WTC11 (cell line): ENCODE measurements around the gene DEFB121.

Experiments
- CREB1 ChIP-seq: sonication (generic); formaldehyde crosslinking; IDR thresholded peaks from 2 replicates; pipeline ENCODE4 v1.8.0; 2023; ENCODE audit warnings: mild to moderate bottlenecking, missing genetic modification reagents
- ESRRA ChIP-seq: sonication (generic); formaldehyde crosslinking; IDR thresholded peaks from 2 replicates; pipeline ENCODE4 v1.8.1; 2022; ENCODE audit warnings: mild to moderate bottlenecking, missing genetic modification reagents, borderline replicate concordance
- FOXJ3 ChIP-seq: sonication (generic); formaldehyde crosslinking; IDR thresholded peaks from 2 replicates; pipeline ENCODE4 v1.9.0; 2021; ENCODE audit warnings: missing genetic modification reagents, mild to moderate bottlenecking, borderline replicate concordance
- TEAD4 ChIP-seq: sonication (generic); formaldehyde crosslinking; IDR thresholded peaks from 2 replicates; pipeline ENCODE4 v1.8.0; 2022; ENCODE audit warnings: mild to moderate bottlenecking, missing genetic modification reagents
- TP53 ChIP-seq: sonication (generic); formaldehyde crosslinking; IDR thresholded peaks from 2 replicates; pipeline ENCODE4 v1.8.1; 2023; ENCODE audit warnings: mild to moderate bottlenecking, missing genetic modification reagents
- ZNF121 ChIP-seq: sonication (generic); formaldehyde crosslinking; IDR thresholded peaks from 2 replicates; pipeline ENCODE4 v1.8.0; 2023; ENCODE audit warnings: missing genetic modification reagents
- ZNF317 ChIP-seq: sonication (generic); formaldehyde crosslinking; IDR thresholded peaks from 2 replicates; pipeline ENCODE4 v1.8.1; 2023; ENCODE audit warnings: low read depth, mild to moderate bottlenecking, moderate library complexity, missing genetic modification reagents, borderline replicate concordance
- TF ChIP-seq, protein P1 (sequence below): fragments of 200-600 bp; IDR thresholded peaks from 2 replicates; pipeline ENCODE4 v1.8.0; 2022; ENCODE audit warnings: antibody characterized with exemption
- TF ChIP-seq, protein P2 (sequence below): sonication (generic); formaldehyde crosslinking; IDR thresholded peaks from 2 replicates; pipeline ENCODE4 v1.8.1; 2023; ENCODE audit warnings: mild to moderate bottlenecking, missing genetic modification reagents, borderline replicate concordance
- TF ChIP-seq, protein P3 (sequence below): sonication (generic); formaldehyde crosslinking; IDR thresholded peaks from 2 replicates; pipeline ENCODE4 v1.8.0; 2022; ENCODE audit warnings: mild to moderate bottlenecking, missing genetic modification reagents
- TF ChIP-seq, protein P4 (sequence below): sonication (generic); formaldehyde crosslinking; IDR thresholded peaks from 2 replicates; pipeline ENCODE4 v1.8.0; 2023; ENCODE audit warnings: missing genetic modification reagents, mild to moderate bottlenecking, borderline replicate concordance
- TF ChIP-seq, protein P5 (sequence below): sonication (generic); formaldehyde crosslinking; IDR thresholded peaks from 2 replicates; pipeline ENCODE4 v1.8.1; 2023; ENCODE audit warnings: mild to moderate bottlenecking, missing genetic modification reagents

DNA sequence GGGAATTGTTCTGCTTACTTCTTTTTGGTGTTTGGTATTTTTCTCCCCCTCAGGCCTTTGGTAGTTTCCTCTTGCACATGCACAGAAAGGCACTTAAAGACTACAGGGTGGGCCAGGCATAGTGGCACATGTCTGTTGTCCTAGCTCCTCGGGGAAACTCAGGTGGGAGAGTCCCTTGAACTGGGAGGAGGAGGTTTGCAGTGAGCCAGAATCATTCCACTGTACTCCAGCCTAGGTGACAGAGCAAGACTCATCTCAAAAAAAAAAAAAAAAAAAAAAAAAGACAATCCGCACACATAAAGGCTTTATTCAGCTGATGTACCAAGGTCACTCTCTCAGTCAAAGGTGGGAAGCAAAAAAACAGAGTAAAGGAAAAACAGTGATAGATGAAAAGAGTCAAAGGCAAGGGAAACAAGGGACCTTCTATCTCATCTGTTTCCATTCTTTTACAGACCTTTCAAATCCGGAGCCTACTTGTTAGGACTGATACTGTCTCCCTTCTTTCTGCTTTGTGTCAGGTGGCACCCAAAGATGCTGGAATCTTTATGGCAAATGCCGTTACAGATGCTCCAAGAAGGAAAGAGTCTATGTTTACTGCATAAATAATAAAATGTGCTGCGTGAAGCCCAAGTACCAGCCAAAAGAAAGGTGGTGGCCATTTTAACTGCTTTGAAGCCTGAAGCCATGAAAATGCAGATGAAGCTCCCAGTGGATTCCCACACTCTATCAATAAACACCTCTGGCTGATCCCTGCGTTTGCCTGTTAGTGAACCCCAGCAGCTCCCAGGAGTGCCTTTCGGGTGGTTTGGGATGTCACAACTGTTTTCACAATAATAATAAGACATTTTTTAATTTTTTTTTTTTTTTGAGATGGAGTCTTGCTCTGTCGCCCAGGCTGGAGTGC is 43.7 kb upstream of the DEFB121 start:
- TF ChIP-seq FOXJ3 (CRISPR knock-in tag) (no peak), TEAD4 (CRISPR knock-in tag) (no peak), TP53 (CRISPR knock-in tag) (no peak), CREB1 (no peak), ESRRA (CRISPR knock-in tag) (no peak), ZNF121 (CRISPR knock-in tag) (no peak), ZNF317 (no peak)
- TF ChIP-seq, protein P1, sequence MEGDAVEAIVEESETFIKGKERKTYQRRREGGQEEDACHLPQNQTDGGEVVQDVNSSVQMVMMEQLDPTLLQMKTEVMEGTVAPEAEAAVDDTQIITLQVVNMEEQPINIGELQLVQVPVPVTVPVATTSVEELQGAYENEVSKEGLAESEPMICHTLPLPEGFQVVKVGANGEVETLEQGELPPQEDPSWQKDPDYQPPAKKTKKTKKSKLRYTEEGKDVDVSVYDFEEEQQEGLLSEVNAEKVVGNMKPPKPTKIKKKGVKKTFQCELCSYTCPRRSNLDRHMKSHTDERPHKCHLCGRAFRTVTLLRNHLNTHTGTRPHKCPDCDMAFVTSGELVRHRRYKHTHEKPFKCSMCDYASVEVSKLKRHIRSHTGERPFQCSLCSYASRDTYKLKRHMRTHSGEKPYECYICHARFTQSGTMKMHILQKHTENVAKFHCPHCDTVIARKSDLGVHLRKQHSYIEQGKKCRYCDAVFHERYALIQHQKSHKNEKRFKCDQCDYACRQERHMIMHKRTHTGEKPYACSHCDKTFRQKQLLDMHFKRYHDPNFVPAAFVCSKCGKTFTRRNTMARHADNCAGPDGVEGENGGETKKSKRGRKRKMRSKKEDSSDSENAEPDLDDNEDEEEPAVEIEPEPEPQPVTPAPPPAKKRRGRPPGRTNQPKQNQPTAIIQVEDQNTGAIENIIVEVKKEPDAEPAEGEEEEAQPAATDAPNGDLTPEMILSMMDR, result no peak
- TF ChIP-seq, protein P2, sequence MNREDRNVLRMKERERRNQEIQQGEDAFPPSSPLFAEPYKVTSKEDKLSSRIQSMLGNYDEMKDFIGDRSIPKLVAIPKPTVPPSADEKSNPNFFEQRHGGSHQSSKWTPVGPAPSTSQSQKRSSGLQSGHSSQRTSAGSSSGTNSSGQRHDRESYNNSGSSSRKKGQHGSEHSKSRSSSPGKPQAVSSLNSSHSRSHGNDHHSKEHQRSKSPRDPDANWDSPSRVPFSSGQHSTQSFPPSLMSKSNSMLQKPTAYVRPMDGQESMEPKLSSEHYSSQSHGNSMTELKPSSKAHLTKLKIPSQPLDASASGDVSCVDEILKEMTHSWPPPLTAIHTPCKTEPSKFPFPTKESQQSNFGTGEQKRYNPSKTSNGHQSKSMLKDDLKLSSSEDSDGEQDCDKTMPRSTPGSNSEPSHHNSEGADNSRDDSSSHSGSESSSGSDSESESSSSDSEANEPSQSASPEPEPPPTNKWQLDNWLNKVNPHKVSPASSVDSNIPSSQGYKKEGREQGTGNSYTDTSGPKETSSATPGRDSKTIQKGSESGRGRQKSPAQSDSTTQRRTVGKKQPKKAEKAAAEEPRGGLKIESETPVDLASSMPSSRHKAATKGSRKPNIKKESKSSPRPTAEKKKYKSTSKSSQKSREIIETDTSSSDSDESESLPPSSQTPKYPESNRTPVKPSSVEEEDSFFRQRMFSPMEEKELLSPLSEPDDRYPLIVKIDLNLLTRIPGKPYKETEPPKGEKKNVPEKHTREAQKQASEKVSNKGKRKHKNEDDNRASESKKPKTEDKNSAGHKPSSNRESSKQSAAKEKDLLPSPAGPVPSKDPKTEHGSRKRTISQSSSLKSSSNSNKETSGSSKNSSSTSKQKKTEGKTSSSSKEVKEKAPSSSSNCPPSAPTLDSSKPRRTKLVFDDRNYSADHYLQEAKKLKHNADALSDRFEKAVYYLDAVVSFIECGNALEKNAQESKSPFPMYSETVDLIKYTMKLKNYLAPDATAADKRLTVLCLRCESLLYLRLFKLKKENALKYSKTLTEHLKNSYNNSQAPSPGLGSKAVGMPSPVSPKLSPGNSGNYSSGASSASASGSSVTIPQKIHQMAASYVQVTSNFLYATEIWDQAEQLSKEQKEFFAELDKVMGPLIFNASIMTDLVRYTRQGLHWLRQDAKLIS (CRISPR knock-in tag), result no peak
- TF ChIP-seq, protein P3, sequence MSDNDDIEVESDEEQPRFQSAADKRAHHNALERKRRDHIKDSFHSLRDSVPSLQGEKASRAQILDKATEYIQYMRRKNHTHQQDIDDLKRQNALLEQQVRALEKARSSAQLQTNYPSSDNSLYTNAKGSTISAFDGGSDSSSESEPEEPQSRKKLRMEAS (CRISPR knock-in tag), result no peak
- TF ChIP-seq, protein P4, sequence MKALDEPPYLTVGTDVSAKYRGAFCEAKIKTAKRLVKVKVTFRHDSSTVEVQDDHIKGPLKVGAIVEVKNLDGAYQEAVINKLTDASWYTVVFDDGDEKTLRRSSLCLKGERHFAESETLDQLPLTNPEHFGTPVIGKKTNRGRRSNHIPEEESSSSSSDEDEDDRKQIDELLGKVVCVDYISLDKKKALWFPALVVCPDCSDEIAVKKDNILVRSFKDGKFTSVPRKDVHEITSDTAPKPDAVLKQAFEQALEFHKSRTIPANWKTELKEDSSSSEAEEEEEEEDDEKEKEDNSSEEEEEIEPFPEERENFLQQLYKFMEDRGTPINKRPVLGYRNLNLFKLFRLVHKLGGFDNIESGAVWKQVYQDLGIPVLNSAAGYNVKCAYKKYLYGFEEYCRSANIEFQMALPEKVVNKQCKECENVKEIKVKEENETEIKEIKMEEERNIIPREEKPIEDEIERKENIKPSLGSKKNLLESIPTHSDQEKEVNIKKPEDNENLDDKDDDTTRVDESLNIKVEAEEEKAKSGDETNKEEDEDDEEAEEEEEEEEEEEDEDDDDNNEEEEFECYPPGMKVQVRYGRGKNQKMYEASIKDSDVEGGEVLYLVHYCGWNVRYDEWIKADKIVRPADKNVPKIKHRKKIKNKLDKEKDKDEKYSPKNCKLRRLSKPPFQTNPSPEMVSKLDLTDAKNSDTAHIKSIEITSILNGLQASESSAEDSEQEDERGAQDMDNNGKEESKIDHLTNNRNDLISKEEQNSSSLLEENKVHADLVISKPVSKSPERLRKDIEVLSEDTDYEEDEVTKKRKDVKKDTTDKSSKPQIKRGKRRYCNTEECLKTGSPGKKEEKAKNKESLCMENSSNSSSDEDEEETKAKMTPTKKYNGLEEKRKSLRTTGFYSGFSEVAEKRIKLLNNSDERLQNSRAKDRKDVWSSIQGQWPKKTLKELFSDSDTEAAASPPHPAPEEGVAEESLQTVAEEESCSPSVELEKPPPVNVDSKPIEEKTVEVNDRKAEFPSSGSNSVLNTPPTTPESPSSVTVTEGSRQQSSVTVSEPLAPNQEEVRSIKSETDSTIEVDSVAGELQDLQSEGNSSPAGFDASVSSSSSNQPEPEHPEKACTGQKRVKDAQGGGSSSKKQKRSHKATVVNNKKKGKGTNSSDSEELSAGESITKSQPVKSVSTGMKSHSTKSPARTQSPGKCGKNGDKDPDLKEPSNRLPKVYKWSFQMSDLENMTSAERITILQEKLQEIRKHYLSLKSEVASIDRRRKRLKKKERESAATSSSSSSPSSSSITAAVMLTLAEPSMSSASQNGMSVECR (CRISPR knock-in tag), result no peak
- TF ChIP-seq, protein P5, sequence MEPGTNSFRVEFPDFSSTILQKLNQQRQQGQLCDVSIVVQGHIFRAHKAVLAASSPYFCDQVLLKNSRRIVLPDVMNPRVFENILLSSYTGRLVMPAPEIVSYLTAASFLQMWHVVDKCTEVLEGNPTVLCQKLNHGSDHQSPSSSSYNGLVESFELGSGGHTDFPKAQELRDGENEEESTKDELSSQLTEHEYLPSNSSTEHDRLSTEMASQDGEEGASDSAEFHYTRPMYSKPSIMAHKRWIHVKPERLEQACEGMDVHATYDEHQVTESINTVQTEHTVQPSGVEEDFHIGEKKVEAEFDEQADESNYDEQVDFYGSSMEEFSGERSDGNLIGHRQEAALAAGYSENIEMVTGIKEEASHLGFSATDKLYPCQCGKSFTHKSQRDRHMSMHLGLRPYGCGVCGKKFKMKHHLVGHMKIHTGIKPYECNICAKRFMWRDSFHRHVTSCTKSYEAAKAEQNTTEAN (CRISPR knock-in tag), result no peak
